ENCODE measurements around the gene GTF2A1. TPM values are rescaled to one million over a fixed set of nuclear protein-coding genes. Genes with fewer than 3 reads are reported as not detected.
A peak's percentile ranks its signal among the peaks of the same experiment; 100 is the strongest.

Gene GTF2A1
- polyA plus RNA-seq, 1 of the 3 experiments (the other 2 are of a cell fraction), result 7.6 TPM

DNA sequence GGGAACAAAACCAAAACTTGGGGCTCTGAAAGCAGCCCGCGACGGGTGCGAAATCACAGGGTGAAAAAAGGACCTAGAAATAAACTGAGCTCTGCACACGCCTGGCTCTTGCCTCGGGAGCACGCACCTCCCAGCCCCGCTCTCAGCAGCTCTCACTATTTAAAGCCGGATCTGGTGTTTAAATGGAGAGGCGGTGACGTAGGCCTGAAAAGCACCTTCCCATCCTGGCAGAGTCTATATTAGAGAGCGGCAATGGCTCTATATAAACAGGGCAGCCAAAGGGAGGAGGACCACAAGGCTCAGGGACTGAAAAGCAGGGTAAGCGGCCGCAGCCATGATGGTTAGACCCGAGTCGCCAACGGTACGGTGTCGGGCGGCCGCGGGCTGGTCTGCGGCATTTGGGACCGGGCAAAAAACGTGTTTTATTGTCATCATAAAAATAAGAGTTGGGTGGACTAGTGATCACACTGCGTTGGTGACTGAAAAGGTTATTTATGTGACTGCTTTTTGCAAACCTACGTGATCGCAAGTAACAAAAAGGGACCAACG lies 1.5 kb downstream of the GTF2A1 start (continued):
- peak; percentile 61 for TF ChIP-seq REST (IDR thresholded peaks at IDR 0.05; ENCODE audit: low read depth, low read length)
- peak; percentile 99 for TF ChIP-seq POLR2AphosphoS5 (IDR thresholded peaks at IDR 0.05; ENCODE audit: low read depth, low read length)
- TF ChIP-seq NFIC (IDR thresholded peaks at IDR 0.05; ENCODE audit: borderline replicate concordance), result no peak; the same call in 1 of the 2 replicates
- no peak for TF ChIP-seq GABPA (IDR thresholded peaks at IDR 0.05; ENCODE audit: low read depth)
- TF ChIP-seq TAF1 (IDR thresholded peaks at IDR 0.05; ENCODE audit: borderline replicate concordance, low read depth, low read length), result peak; percentile 97
- TF ChIP-seq CHD2 (IDR thresholded peaks at IDR 0.05; ENCODE audit: low read length, partially characterized antibody), result peak; percentile 78
- TF ChIP-seq FOXJ3 (CRISPR knock-in tag; IDR thresholded peaks at IDR 0.05), result no peak
- TF ChIP-seq RAD21 (IDR thresholded peaks at IDR 0.05; ENCODE audit: low read length), result no peak
- no peak for TF ChIP-seq FOSL2 (IDR thresholded peaks at IDR 0.05; ENCODE audit: borderline replicate concordance, low read depth)

DNA sequence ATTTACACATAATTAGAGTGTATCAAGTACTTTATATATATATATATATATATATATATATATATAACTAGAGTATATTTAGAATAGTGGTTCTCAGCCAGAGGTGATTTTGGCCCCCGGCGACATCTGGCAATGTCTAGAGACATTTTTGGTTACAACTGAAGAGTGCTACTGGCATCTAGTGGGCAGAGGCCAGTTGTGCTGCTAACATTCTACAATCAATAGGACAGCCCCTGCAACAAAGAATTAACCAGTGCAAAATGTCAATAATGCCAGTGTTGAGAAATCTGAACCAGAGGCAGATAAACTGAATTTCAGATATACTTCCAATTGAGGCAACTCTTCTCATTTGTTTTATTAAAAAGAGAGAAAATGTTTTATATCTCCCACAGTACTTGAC lies 8.9 kb downstream of the GTF2A1 start:
- TF ChIP-seq RAD21 (IDR thresholded peaks at IDR 0.05; ENCODE audit: low read length), result peak; percentile 65
- TF ChIP-seq, protein P1, sequence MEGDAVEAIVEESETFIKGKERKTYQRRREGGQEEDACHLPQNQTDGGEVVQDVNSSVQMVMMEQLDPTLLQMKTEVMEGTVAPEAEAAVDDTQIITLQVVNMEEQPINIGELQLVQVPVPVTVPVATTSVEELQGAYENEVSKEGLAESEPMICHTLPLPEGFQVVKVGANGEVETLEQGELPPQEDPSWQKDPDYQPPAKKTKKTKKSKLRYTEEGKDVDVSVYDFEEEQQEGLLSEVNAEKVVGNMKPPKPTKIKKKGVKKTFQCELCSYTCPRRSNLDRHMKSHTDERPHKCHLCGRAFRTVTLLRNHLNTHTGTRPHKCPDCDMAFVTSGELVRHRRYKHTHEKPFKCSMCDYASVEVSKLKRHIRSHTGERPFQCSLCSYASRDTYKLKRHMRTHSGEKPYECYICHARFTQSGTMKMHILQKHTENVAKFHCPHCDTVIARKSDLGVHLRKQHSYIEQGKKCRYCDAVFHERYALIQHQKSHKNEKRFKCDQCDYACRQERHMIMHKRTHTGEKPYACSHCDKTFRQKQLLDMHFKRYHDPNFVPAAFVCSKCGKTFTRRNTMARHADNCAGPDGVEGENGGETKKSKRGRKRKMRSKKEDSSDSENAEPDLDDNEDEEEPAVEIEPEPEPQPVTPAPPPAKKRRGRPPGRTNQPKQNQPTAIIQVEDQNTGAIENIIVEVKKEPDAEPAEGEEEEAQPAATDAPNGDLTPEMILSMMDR (IDR thresholded peaks at IDR 0.05), result peak; percentile 51
- no peak for TF ChIP-seq RCOR1 (IDR thresholded peaks at IDR 0.05; ENCODE audit: low read length)
- ChIA-PET CTCF (interaction anchor here (0.6 to 3.9 kb wide), 6 partner anchors 36 to 222 kb away, joined by 3 to 19 read pairs (median 4); no protein-coding TSS in a partner anchor), POLR2A (no interaction called here)
- H3K9ac ChIP-seq, result no peak overlapping the region
- no peaks in the 10 kb centered on the region for H3K4me1 ChIP-seq (ENCODE audit: control insufficient read depth in 1 of 2, insufficient read depth in 2 of 2, low read depth in 1 of 2, low read length in 1 of 2)
- H4K20me1 ChIP-seq (ENCODE audit: insufficient read depth), result peaks cover 3% of the 10 kb centered on the region; the same call in 1 of the 2 replicates
- H3K4me3 ChIP-seq (ENCODE audit: low read depth in 2 of 2, low read length in 1 of 2), result no peak overlapping the region
- no peak overlapping the region for H2AFZ ChIP-seq (ENCODE audit: low read depth)
- H3K27me3 ChIP-seq (ENCODE audit: insufficient read depth), result no peaks in the 10 kb centered on the region
- no peaks in the 10 kb centered on the region for H3K9me2 ChIP-seq
- peaks cover 54 to 67% of the 10 kb centered on the region in 2 experiments for H3K36me3 ChIP-seq (replicated peaks in 1 of 2; ENCODE audit: control insufficient read depth in 1 of 2, insufficient read depth in 2 of 2, low read length in 1 of 2)
- DNase-seq, result peak; percentile 22
- no peaks in the 10 kb centered on the region for H3K9me3 ChIP-seq
- H3K79me2 ChIP-seq (ENCODE audit: insufficient read depth), result peaks cover 75% of the 10 kb centered on the region
- no peak overlapping the region for H3K4me2 ChIP-seq
- no peak overlapping the region for H3K27ac ChIP-seq (ENCODE audit: low read depth in 2 of 2, low read length in 1 of 2)
- H3F3A ChIP-seq (replicated peaks; ENCODE audit: insufficient read depth), result no peaks in the 10 kb centered on the region
- 96% methylated on average over 2 of the region's 2 CpGs for WGBS (ENCODE audit: low lambda C conversion rate)

Measured in SK-N-SH (cell line).